Measurements from ENCODE around the gene TIAM2.
"Not testable (repeated sequence)": the region's sequence is repeated elsewhere in the genome, so short reads cannot be mapped to it uniquely, and the experiment has no call there.

TIAM2 gene

DNA sequence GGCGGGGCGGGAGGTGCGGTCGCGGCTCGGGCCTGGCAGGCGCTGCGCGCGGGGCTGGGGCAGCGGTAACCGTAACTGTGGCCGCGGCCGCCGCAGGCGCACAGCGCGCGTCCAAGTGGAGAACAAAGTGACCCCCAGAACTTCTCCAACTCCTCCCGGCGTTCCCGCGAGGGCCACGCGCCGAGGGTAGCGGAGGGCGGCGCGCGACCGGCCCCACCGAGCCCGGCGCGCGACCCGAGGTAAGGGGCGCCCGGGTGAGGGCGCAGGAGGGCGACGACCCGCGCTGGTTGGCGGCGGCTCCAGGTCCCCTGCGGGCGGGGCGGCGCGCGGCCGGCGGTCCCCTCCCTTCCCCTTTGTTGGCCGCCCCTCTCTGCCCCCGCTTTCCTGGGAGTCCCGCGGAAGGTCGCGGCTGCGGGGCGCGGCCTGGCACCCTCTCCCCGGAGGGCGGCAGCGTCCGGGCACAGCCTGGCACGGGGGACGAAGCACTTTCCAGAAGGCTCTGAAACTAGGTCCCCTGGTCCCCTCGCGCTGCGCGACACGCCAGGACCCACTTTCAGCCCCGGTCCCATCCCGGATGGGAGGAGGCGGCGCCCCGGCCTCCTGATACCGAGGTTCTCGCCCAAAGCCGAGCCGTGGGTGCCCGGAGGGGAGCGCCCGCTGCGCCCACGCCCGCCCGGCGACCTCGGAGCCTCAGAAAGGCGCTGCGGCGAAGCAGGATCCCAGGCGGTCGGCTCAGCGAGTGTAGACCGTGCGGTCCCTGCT lies at the start of gene TIAM2:
Gene TIAM2, plus strand, starts transcription at position 62 of the 762 bp plus-strand sequence. CDS start 133,909 bp downstream, outside the sequence.
- DNase-seq (ENCODE audit: low read depth in 2 of 2), result peak in 1 of 2 donors; percentile 33

DNA sequence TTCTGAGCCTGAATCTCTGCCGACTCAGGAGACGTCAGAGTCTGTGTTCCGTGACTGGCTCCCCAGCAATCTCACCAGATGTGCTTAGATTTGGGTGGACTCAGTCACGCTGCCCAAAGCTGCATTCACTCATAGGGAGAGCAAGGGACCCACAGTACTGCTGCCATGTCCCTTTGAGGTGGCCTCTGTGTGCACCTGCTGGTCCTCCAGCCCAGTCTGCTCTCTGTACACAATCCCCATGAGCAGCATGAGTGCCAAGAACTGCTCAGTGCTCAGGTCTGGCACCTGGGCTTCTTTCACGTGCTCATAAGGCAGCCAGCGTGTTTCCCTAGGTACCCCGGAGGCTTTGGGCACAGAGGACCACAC lies 44.2 kb upstream of the TIAM2 start:
- DNase-seq (ENCODE audit: low read depth in 2 of 2), result no peak

- no peak for DNase-seq (ENCODE audit: low read depth in 2 of 2)
Measured at GRCh38 chr6:154951345-154952200, 43.5 kb upstream of the TIAM2 start.

- no peak for DNase-seq (ENCODE audit: low read depth in 2 of 2)
Measured at GRCh38 chr6:154953644-154954043, 41.5 kb upstream of the TIAM2 start.

- no peak for DNase-seq (ENCODE audit: low read depth in 2 of 2)
Measured at GRCh38 chr6:154954347-154954746, 40.8 kb upstream of the TIAM2 start.

DNA sequence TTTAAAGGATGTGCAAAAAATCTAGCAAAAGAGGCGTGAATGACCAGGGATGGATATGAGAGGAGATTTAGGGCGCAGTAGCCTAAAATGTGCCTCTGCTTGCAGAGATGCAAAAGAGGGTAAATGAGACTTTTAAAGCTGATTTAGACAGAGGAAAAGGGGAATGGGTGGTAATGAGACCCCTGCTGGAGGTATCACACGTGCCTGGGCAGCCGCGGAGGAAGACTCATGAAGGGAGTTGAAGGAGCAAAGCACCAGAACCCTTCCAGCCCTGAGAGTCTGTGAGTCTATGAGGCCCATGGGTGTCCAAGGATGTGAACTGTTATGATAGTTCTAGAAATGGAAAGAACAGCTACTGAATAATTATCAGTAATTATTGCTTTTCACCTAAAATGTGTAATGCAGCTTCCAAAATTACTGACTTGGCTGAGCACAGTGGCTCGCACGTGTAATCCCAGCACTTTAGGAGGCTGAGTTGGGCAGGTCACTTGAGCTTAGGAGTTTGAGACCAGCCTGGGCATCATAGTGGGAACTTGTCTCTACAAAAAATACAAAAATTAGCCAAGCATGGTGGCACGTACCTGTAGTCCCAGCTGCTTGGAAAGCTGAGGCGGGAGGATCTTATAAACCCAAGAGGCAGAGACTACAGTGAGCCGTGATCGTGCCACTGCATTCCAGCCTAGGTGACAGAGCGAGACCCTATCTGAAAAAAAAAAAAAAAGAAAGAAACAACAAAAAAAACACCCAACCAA lies 38.2 kb upstream of the TIAM2 start:
- no peak for DNase-seq (ENCODE audit: low read depth in 2 of 2)

DNA sequence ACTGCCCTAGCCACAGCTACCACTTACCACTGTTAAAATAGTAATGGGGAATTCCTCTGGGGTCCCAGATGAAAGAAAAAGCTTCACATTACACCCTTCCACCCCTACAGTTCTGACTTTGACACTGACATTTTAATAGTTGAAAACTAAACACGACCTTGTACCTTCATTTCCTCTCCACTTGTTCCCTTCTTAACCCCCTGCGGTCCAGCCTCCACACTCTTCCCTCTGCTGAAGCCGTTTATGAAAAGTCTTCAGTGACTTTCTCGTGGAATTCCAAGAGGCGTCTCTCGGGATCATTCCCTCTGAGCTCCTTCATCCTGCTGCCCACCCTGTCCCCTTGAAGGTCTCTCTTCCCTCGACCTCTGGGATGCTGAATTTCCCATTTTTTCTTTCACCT lies 36.6 kb upstream of the TIAM2 start:
- no peak for DNase-seq (ENCODE audit: low read depth in 2 of 2)

DNA sequence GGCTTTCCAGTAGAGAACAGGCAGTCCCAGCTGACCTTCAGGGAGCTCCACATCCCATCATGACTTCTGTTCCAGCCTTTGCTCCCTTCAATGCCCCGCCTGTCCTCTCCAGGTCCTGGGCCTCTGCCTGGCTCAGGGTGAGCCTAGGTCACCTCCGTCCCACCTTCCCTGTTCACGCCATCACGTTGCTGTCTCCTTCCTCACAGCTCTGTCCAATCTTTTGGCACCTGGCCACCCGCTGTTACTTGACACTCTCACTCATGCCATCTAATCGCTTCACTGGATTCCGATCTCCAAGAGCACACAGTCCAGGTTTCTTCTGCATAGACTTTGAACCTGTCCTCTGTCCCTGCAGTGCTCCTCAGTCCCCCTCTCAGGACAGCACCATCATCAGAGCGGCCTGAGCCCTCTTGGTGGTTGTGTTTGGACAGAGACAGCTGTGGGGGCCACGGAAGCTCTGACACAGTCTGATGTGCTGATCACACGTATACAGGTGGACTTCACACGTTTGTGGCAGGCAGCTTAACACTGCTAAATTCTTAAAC lies 34.7 kb upstream of the TIAM2 start:
- DNase-seq (ENCODE audit: low read depth in 2 of 2), result no peak

GRCh38 chr6:154960854-154961530 lies 34.1 kb upstream of the TIAM2 start:
- no peak for DNase-seq (ENCODE audit: low read depth in 2 of 2)

GRCh38 chr6:154962753-154963152 lies 32.4 kb upstream of the TIAM2 start:
- DNase-seq (ENCODE audit: low read depth in 2 of 2), result no peak

GRCh38 chr6:154966065-154966770 lies 28.9 kb upstream of the TIAM2 start:
- DNase-seq (ENCODE audit: low read depth in 2 of 2), result not testable (repeated sequence)

DNA sequence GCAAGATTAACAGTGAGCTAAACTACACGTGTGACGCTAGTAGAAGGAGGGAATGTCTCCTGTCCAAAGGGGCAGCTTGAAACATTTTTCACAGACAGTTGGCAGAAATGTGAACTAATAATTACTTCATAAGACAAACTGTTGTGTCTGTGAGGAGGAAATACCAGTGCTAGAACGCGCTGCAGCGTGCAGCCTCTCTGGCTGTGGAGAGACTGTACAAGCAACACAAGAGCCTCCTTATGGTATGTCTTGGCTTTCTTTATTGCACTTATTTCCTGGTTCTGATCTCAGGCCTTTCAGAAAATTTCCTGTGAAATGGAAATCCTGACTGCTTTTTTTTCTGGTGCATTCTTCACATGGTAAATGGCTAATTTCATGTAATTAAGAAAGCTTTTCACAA lies 25.3 kb upstream of the TIAM2 start:
- no peak for DNase-seq (ENCODE audit: low read depth in 2 of 2)

- DNase-seq (ENCODE audit: low read depth in 2 of 2), result no peak
Measured at GRCh38 chr6:154974485-154975149, 20.5 kb upstream of the TIAM2 start.

- no peak for DNase-seq (ENCODE audit: low read depth in 2 of 2)
Measured at GRCh38 chr6:154977588-154977987, 17.5 kb upstream of the TIAM2 start.

DNA sequence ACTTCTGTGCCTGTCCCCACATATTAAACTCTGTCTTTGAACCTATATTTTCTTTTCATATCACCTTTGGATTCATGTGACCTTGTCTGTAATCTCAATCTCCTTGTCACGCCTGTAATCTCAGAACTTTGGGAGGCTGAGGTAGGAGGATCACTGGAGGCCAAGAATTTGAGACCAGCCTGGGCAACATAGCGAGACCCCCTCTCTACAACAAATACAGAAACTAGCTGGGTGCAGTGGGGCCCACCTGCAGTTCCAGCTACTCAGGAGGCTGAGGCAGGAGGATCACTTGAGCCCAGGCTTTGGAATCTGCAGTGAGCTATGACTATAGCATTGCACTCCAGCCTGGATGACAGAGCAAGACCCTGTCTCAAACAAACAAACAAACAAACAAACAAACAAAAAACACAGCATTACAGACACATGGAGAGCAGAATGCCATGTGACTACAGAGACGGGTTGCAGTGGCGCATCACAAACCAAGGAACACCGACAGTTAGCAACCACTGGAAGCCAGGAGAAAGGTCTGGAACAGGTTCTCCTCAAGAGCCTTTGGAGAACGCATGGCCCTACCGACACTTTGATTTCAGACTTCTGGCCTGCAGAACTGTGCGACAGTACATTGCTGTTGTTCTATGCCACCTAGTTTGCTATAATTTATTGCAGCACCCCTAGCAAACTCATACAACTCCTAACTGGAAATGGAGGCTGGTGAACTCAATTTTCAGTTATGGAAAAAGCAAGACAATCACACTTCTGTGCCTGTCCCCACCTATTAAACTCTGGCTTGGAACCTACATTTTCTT lies 14.6 kb upstream of the TIAM2 start:
- DNase-seq (ENCODE audit: low read depth in 2 of 2), result no peak

DNA sequence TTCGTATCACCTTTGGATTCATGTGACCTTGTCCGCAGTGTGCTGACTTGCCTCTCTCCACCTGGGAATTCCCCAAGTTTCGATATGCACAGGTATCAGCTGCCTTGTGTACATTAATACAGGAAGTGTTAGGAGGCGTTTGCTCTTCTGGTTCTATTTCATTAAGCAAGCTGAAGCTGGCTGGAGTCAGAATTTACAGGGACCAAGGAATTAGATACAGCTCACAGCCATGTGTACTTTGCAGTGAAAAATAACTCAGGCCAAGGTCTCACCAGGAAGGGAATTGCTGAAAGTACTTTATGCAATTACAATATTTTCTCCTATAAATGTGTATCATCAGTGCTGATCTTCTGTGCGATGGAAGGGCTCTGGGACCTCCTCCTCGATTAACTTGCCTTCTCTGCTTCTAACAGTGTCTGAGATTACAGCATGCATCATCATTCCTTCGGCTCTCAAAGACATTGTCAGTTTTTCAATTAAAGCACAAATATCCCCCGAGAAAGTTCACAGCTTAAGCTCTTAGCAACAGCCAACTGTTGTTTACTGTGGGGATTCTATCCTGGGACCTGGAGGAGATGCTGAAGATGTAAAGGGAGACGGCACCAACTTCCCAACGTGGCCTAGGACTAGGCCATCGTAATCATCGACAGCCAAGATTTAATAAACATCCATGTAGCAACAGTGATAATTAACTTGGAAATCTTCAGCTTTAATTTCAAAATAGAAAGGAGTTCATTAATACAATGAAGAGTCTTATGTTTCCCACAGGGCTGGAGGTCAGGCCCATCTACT lies 13.8 kb upstream of the TIAM2 start:
- no peak for DNase-seq (ENCODE audit: low read depth in 2 of 2)

DNA sequence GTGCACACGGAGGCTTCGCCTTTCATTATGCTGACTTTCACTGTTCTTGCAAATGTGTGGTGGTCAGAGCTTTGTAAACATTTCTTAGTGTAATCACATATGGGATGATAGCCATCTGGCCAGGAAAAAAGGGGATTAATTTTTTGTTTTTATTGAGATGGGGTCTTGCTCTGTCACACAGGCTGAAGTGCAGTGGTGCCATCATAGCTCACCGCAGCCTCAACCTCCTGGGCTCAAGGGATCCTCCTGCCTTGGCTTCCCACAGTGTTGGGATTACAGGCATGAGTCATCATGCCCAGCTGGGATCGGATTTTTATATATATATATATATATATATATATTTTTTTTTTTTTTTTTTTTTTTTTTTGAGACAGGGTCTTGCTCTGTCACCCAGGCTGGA lies 11.0 kb upstream of the TIAM2 start:
- DNase-seq (ENCODE audit: low read depth in 2 of 2), result no peak

- no peak for DNase-seq (ENCODE audit: low read depth in 2 of 2)
Measured at GRCh38 chr6:154986787-154987235, 8.3 kb upstream of the TIAM2 start.

GRCh38 chr6:154989448-154989847 lies 5.7 kb upstream of the TIAM2 start:
- no peak for DNase-seq (ENCODE audit: low read depth in 2 of 2)

Data from stimulated activated CD4-positive, alpha-beta T cell treated with anti-CD3 and anti-CD28 coated beads, Interleukin-1b, Interleukin-23, amount 100 ng/mL, for 4 hours (primary cell).